HG03108 (cell line): ENCODE measurements around the gene UPK1A.

Experiments
- ATAC-seq: cut with Tn5 transposase; IDR thresholded peaks from one replicate; pipeline ENCODE4 v1.9.1; 2021; ENCODE audit warnings: moderate library complexity; ENCODE audit not compliant: unreplicated experiment

UPK1A gene

GRCh38 chr19:35666251-35666913 is at the start of gene UPK1A:
UPK1A (plus strand) TSS chr19:35666517; CDS start chr19:35666813, 296 bp downstream.
- no peak for ATAC-seq

DNA sequence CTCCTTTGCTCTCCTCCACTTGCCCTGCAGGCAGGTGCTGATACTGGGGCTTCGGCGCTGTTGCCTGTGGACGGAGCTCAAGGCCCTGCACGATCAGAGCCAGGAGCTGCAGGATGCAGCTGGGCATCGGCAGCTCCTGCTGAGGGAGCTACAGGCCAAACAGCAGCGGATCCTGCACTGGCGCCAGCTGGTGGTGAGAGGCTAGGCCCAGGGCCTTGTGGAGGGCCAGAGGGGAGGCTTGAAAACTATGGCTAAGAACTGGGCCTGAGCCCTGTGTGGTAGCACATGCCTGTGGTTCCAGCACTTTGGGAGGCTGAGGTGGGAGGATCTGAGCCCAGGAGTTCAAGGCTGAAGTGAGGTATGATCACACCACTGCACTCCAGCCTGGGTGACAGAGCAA is 47.5 kb upstream of the UPK1A start:
- ATAC-seq, result no peak

DNA sequence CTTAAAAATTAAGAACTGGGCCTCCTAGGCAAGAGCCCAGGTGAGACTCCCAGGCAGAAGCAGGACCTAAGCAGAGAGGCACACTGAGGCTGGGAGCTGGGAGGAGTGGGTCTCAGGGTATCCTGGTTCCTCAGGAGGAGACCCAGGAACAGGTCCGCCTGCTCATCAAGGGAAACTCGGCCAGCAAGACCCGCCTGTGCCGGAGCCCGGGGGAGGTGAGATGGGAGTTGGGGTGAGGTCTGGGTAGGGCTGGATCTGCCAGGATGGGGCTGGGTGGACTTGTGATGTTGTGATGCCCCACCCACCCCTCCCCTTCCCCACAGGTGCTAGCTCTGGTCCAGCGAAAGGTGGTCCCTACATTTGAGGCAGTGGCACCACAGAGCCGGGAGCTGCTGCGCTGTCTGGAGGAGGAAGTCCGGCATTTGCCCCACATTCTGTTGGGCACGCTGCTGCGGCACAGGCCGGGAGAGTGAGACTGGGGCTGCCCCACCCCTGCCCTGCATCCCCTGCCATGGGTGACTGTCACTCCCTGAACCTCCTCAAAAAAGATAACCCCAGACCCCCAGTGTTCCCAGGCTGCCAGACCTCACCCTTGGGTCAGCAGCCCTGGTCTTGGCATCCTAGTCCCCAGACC is 46.9 kb upstream of the UPK1A start:
- no peak for ATAC-seq

DNA sequence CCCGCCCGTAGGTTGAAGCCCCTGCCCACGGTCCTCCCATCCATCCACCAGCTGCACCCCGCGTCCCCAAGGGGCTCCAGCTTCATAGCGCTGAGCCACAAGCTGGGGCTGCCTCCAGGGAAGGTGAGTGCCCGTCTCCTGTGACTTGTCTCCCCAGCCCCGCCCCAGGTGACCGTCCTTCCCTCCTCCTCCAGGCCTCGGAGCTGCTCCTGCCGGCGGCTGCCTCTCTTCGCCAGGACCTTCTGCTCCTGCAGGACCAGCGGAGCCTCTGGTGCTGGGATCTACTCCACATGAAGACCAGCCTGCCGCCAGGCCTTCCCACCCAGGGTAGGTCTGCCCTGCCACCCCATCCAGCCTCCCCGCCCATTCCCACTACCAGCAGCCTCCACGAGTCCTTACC is 46.3 kb upstream of the UPK1A start:
- no peak for ATAC-seq

- no peak for ATAC-seq
These were observed 44.6 kb upstream of the UPK1A start for GRCh38 chr19:35621708-35622107.

- ATAC-seq, result no peak
These were observed 43.6 kb upstream of the UPK1A start for GRCh38 chr19:35622750-35623149.

DNA sequence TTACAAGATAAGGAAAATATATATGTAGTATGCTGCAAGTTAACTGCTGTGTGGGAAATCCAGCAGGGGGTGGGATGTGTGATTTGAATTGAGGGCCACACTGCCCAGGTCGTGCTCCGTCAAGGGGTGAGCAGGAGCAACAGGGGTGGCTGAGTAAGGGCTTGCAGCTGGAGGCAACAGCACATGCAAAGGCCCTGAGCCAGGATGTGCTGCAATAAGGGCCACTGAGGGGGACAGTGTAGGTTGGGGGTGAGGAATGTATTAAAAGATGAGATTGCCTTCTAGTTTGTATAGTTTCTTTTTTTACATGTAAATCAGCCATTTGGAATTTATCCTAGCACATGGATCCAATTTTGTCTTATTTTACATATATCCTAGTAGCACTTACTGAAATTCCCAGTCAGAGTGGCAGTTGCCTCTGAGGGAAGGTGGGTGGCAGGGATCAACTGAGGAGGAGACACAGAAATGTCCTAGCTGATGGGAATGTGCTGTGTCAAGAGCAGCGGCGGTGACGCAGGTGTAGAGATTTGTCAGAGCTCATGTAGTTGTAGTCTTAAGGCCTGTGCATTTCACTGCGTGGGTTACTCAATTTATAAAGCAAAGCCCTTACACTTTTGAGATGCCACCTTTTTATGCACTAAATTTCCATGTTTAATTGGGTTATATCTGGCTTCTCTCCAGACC is 42.8 kb upstream of the UPK1A start:
- no peak for ATAC-seq

DNA sequence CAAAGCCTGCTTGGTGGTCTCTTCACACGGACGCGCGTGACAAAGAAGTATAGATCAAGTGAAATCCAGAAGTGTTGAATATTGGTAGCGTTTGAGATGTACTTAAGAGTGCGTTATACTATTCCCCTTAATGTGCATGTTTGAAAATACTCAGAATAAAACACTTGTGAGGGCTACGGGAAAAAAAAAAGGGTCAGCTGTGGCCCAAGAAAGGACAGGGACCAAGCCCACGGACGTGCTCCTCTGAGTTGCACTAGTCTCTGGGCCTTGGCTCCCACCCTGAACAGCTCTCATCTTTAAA is 38.1 kb upstream of the UPK1A start:
- ATAC-seq, result no peak

DNA sequence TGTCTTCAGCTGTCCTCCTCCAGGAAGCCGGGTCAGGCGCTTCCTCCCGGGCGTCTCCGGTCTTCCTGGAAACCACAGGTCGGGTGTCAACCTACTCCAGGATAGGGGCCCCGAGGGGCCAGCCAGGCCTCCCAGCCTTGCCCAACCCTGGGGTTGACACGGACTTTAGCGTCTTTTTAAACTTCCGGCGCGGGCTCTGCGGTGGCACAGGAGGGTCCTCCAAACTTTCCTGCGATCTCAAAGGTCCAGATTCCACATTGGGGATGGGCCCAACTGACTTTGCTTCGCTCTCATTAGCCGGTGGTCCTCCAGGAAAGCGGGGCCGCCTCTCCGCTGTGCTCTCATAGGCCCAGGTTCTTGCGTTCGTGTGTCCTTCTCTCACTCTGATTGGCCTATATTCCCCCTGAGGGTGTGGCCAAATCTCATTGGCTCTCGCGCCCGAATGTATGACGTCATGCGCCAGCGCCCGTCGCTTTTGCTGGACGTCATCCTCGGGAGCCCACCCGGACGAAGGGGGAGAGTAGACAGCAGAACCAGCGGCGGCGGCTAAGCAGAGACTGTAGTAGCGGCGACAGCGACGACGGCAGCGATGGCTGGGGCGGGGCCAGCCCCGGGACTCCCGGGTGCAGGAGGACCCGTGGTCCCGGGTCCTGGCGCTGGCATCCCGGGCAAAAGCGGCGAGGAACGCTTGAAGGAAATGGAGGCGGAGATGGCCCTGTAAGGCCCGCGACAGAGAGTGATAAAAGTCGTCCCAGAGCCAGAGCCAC is 37.6 kb upstream of the UPK1A start, which contains the start of gene RBM42:
RBM42 (plus strand) TSS at position 472 of the 767 bp plus-strand sequence; CDS start at position 590, 118 bp downstream.
- ATAC-seq, result peak; percentile 97

- no peak for ATAC-seq
These were observed 37.0 kb upstream of the UPK1A start for GRCh38 chr19:35629332-35629633.

DNA sequence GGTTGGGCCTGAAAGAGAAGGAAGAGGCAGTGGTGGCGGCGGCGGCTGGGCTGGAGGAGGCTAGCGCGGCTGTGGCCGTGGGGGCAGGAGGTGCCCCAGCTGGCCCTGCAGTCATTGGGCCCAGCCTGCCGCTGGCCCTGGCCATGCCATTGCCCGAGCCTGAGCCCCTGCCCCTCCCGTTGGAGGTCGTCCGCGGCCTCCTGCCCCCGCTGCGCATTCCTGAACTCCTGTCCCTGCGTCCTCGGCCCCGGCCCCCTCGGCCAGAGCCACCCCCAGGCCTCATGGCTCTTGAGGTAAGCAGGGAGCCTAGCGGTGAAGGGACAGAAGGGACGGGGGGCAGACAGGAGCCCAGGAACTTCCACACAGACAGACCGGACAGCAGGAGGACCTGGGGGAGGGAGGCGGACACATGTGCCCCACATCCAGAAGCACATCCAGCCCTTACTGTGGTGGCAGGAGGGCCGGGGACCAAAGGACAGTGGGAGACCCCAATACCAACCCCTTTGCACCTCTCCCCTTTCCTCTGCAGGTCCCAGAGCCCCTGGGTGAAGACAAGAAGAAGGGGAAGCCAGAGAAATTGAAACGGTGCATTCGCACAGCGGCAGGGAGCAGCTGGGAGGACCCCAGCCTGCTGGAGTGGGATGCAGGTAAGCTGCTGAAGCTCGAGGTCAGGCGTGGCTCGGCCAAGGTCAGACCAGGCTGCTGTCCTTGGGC is 32.4 kb upstream of the UPK1A start:
- ATAC-seq, result no peak

GRCh38 chr19:35636651-35637050 is 29.7 kb upstream of the UPK1A start:
- no peak for ATAC-seq

DNA sequence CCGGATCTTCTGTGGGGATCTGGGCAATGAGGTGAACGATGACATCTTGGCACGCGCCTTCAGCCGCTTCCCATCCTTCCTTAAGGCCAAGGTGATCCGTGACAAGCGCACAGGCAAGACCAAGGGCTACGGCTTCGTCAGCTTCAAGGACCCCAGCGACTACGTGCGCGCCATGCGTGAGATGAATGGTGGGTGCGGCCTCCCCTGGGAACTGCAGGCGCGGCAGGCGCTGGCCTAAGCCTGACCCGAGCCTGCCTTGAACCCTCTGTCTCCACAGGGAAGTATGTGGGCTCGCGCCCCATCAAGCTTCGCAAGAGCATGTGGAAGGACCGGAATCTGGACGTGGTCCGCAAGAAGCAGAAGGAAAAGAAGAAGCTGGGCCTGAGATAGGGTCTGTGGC is 29.2 kb upstream of the UPK1A start:
- no peak for ATAC-seq

- no peak for ATAC-seq
These were observed 27.0 kb upstream of the UPK1A start for GRCh38 chr19:35639321-35639639.

DNA sequence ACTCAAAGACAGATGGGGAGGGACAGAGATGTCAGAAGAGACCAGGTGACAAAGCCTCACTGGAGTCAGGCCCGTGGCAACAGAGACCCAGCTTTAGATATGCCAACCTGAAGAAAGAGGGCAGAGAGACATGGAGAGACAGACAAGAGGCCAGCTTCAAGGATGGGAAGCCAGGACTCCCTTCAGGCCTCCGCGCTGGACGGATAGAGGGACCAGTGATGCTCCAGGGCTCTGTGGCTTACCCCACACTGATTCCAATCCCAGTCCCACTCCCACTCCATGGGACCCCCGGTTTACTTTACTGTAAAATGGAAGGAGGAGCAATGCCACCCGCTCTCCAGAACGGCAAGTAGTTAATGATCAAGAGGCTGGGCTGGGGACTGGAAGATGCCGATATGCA is 26.5 kb upstream of the UPK1A start:
- no peak for ATAC-seq

DNA sequence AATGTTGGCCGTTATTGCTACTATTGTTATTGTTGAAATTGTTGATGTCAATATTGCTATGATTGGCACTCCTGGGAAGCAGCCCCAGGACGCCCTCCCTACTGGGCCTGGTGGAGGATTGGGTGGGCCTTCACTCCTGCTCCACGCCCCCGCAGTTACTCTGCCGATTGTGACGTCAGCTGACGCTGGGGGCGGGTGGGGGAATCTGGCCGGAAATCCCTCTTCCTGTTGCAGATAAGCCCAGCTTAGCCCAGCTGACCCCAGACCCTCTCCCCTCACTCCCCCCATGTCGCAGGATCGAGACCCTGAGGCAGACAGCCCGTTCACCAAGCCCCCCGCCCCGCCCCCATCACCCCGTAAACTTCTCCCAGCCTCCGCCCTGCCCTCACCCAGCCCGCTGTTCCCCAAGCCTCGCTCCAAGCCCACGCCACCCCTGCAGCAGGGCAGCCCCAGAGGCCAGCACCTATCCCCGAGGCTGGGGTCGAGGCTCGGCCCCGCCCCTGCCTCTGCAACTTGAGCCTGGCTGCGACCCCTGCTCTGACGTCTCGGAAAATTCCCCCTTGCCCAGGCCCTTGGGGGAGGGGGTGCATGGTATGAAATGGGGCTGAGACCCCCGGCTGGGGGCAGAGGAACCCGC is 24.7 kb upstream of the UPK1A start, which contains the start of gene ETV2:
ETV2 (plus strand) TSS at position 231 of the 637 bp plus-strand sequence. CDS start 716 bp downstream, outside the sequence.
- no peak for ATAC-seq

GRCh38 chr19:35642312-35642711 is 24.0 kb upstream of the UPK1A start:
- no peak for ATAC-seq

GRCh38 chr19:35642798-35643254 is 23.5 kb upstream of the UPK1A start:
- no peak for ATAC-seq

DNA sequence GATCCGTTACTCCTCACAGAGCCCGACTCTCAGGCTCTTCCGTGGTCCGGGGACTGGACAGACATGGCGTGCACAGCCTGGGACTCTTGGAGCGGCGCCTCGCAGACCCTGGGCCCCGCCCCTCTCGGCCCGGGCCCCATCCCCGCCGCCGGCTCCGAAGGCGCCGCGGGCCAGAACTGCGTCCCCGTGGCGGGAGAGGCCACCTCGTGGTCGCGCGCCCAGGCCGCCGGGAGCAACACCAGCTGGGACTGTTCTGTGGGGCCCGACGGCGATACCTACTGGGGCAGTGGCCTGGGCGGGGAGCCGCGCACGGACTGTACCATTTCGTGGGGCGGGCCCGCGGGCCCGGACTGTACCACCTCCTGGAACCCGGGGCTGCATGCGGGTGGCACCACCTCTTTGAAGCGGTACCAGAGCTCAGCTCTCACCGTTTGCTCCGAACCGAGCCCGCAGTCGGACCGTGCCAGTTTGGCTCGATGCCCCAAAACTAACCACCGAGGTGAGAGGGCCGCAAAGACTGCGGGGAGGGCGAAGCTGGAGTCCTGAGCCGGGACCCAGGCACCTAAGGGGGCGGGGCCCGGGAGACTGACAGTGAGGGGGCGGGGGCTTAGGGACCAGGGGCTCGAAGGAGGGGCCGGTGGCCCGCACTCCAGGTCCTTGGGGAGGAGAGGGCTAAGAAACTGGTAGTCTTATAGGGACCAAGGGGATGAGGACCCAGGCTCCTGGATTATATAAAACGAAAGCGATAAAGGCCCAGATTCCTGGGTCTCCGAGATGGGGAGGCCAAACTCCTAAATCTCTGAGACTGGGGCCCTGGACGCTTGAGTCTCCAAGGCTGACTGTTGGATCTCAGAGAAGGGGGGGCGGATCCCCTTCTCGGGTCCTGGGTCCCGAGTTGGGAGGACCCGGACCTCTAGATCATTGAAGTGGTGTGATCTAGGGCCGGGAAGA is 22.8 kb upstream of the UPK1A start:
- peak; percentile 28 for ATAC-seq
